Measurements from ENCODE around the gene COL26A1. TPM values are rescaled to one million over a fixed set of nuclear protein-coding genes. Genes with fewer than 3 reads are reported as not detected.

The COL26A1 gene
- polyA plus RNA-seq, 1 donor from 2014 or later, result 36.6 TPM

- H3K9ac ChIP-seq (ENCODE audit: low read length), result no peak overlapping the region
- H3K27me3 ChIP-seq (ENCODE audit: insufficient read depth, low read depth, low read length), result no peaks in the 10 kb centered on the region
- H3K9me2 ChIP-seq (ENCODE audit: insufficient read depth, low read length), result no peaks in the 10 kb centered on the region
- no peaks in the 10 kb centered on the region for H3F3A ChIP-seq (ENCODE audit: insufficient read depth, low read length, poor library complexity, severe bottlenecking)
- no peak overlapping the region for H2AFZ ChIP-seq (ENCODE audit: low read depth, low read length)
- H3K36me3 ChIP-seq (ENCODE audit: insufficient read depth, low read length), result no peaks in the 10 kb centered on the region
- no peak overlapping the region for H3K4me2 ChIP-seq (ENCODE audit: low read length)
- H4K20me1 ChIP-seq (ENCODE audit: insufficient read depth), result no peaks in the 10 kb centered on the region
- H3K27ac ChIP-seq (ENCODE audit: low read length), result no peak overlapping the region
- H3K9me3 ChIP-seq (ENCODE audit: low read length), result no peaks in the 10 kb centered on the region
- TF ChIP-seq MXI1 (conservative IDR thresholded peaks at IDR 0.05; ENCODE audit: poor library complexity, severe bottlenecking), result no peak
- no peak for TF ChIP-seq CTCF (IDR thresholded peaks at IDR 0.05; ENCODE audit: poor library complexity, severe bottlenecking)
- TF ChIP-seq EZH2 (IDR thresholded peaks at IDR 0.05; ENCODE audit: borderline replicate concordance, insufficient read depth, low read length, poor library complexity, severe bottlenecking), result no peak
- TF ChIP-seq EP300 (conservative IDR thresholded peaks at IDR 0.05; ENCODE audit: poor library complexity, severe bottlenecking), result no peak
- H3K79me2 ChIP-seq (replicated peaks; ENCODE audit: insufficient read depth, low read length), result no peaks in the 10 kb centered on the region
- H3K4me3 ChIP-seq (ENCODE audit: low read length), result no peak overlapping the region
Measured at GRCh38 chr7:101352920-101353308, 9.8 kb upstream of the COL26A1 start.

- Histone ChIP-seq H4K20me1 (ENCODE audit: insufficient read depth) (no peaks in the 10 kb centered on the region), H3K27ac (ENCODE audit: low read length) (no peak overlapping the region), H3K4me3 (ENCODE audit: low read length) (no peak overlapping the region), H3K4me2 (ENCODE audit: low read length) (no peak overlapping the region), H3K27me3 (ENCODE audit: insufficient read depth, low read depth, low read length) (no peaks in the 10 kb centered on the region), H2AFZ (ENCODE audit: low read depth, low read length) (no peak overlapping the region), H3K79me2 (replicated peaks; ENCODE audit: insufficient read depth, low read length) (peaks cover 4% of the 10 kb centered on the region), H3K36me3 (ENCODE audit: insufficient read depth, low read length) (no peaks in the 10 kb centered on the region), H3K9me3 (ENCODE audit: low read length) (no peaks in the 10 kb centered on the region), H3K9ac (ENCODE audit: low read length) (no peak overlapping the region), H3K9me2 (ENCODE audit: insufficient read depth, low read length) (no peaks in the 10 kb centered on the region), H3F3A (ENCODE audit: insufficient read depth, low read length, poor library complexity, severe bottlenecking) (no peaks in the 10 kb centered on the region)
- TF ChIP-seq SMC3 (conservative IDR thresholded peaks at IDR 0.05; ENCODE audit: poor library complexity) (no peak), EP300 (conservative IDR thresholded peaks at IDR 0.05; ENCODE audit: poor library complexity, severe bottlenecking) (no peak), TAF1 (IDR thresholded peaks at IDR 0.05; ENCODE audit: low read depth) (no peak), RAD21 (conservative IDR thresholded peaks at IDR 0.05) (no peak), CTCF (IDR thresholded peaks at IDR 0.05; ENCODE audit: poor library complexity, severe bottlenecking) (no peak), POLR2AphosphoS5 (IDR thresholded peaks at IDR 0.05) (no peak), MXI1 (conservative IDR thresholded peaks at IDR 0.05; ENCODE audit: poor library complexity, severe bottlenecking) (no peak), REST (IDR thresholded peaks at IDR 0.05; ENCODE audit: borderline replicate concordance) (no peak), EZH2 (IDR thresholded peaks at IDR 0.05; ENCODE audit: borderline replicate concordance, insufficient read depth, low read length, poor library complexity, severe bottlenecking) (no peak)
Measured at GRCh38 chr7:101357433-101357832, 5.2 kb upstream of the COL26A1 start.

Data from neural cell (in vitro differentiated cells).